HG03460 (cell line): ENCODE measurements around the gene OR10G7.

Source experiments
- ATAC-seq: cut with Tn5 transposase; IDR thresholded peaks from one replicate; pipeline ENCODE4 v1.9.1; 2021; ENCODE audit not compliant: unreplicated experiment

OR10G7 gene, protein sequence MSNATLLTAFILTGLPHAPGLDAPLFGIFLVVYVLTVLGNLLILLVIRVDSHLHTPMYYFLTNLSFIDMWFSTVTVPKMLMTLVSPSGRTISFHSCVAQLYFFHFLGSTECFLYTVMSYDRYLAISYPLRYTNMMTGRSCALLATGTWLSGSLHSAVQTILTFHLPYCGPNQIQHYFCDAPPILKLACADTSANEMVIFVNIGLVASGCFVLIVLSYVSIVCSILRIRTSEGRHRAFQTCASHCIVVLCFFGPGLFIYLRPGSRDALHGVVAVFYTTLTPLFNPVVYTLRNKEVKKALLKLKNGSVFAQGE

GRCh38 chr11:124041254-124041653, at the start of gene OR10G7:
Gene OR10G7 (minus strand): TSS chr11:124041325. CDS start chr11:124039001, 2,324 bp downstream.
- no peak for ATAC-seq

DNA sequence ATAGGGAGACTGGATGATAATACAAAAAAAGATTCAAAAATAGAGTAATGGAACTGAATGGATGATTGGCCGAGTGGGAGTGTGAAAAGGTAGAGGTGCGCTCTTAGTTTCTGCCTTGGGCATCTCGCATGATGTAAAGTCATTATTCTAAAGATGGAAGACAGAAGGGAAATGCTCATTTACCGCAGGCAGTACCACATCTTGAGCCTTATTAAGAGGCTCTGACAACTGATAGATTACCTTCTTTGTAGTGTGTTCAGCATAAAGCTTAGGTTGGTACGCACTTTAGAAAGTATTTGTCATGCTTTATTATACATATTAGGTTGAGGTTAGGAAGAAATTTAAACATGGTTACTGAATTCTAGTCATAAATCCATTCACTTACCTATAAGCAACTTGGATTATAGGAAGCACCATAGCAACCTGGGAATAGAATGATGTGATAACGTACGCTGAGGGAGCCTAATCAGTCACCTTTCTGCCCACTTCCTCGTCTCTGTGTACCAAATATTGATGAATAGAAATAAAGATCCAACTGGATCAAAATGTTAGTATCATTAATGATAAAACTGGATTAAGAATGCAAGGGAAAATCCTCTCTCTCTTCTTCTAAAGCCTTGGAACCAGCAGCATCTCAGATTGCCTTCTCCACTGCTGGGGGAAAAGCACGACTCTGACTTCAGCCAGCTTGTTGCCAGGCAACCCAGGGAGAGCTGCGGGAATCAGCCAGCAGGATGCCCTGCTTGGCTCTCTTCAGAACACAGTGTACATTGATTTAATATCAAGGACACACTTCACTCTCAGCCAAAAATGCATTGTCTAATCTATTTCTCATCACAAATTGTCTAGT, 45.1 kb upstream of the OR10G7 start:
- no peak for ATAC-seq

- no peak for ATAC-seq
These were observed 44.5 kb upstream of the OR10G7 start for GRCh38 chr11:124085583-124085982.

DNA sequence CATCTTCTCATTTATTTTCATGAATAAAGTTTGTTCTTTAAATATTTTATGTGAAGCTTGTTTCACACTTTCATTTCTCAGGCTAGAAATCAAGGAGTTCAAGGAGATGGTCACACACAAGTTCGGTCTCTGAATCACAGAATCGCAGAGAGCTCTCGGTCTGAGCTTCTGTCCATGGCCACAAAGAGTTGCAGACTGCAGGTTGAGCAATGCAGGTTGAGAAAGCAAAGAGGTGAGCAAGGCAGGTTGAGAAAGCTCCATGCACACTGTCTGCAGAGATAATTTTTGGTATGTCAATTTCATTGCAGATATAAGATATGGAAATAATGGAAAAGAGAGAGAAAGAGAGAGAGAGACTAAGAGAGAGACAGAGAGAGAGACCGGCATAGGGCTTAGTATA, 41.2 kb upstream of the OR10G7 start:
- no peak for ATAC-seq

DNA sequence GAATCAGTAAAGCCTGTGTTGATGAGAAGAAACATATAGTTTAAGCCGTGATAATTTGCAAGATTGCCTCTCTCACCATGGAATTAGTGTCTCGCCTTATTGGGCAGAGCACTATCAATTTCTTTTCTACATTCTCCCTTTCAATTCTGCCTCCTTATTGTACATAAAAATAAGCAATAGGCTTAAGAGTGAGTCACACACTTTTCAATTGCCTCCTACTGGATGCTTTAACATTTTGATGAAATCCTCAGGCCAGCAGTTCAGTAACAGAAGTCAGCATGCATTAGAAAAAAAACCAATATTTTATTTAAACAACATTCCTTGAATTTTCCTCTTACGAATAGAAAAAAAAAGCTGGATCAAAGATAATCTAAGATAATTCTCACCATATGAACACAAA, 40.4 kb upstream of the OR10G7 start:
- no peak for ATAC-seq

GRCh38 chr11:124080327-124081001, 39.3 kb upstream of the OR10G7 start:
- ATAC-seq = no peak

GRCh38 chr11:124079631-124080326, 38.7 kb upstream of the OR10G7 start:
- no peak for ATAC-seq

DNA sequence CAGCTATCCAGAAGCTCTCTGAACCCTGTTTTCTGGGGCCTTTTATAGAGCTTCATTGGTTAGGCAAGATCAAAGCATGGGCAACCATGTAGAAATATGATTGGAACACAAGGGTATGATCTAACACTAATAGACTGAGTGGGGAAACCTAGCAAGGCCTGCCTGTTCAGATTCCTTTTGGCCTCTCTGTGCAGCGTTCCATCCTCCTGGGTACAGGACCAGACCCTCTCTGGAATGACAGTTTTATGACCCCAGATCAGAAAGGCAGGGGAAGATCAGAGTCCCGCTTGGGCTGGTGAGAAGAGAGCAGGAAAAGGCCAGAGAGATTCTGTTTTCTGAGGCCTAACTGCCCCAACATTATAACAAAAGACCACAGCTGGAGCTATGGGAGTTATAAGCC, 37.5 kb upstream of the OR10G7 start:
- no peak for ATAC-seq

DNA sequence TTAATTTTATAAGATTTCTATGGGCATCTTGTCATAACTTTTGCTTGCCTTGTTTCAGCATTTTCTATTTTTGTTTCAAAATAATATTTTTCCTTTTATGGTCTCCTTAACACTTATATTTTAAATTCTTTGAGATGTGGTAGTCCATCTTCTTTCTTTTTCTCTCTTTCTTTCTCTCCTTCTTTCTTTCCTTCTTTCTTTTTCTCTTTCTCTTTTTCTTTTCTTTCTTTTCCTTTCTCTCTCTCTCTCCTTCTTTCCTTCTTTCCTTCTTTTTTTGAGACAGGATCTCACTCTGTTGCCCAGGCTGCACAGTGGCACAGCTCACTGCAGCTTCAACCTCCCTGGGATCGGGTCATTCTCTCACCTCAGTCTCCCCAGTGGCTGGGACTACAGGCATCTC, 36.1 kb upstream of the OR10G7 start:
- ATAC-seq = no peak

GRCh38 chr11:124075841-124076651, 34.9 kb upstream of the OR10G7 start:
- ATAC-seq = peak; percentile 65

DNA sequence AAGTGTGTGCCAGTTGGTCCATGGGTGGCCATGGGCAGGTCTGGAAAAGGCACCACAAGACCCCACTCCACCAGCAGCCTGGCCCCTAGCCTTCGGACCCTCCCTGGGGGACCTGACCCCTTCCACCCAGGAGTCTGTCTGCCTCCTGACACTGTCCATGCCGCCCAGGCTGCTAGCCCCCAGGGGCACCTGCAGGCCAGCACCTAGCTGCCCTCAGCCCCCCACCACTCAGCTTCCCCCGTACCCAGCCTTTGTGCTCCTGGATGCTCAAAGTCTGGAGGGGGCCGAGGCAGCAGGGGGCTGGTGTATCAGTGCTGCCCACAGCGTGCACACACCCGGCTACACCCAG, 34.3 kb upstream of the OR10G7 start:
- ATAC-seq = no peak

DNA sequence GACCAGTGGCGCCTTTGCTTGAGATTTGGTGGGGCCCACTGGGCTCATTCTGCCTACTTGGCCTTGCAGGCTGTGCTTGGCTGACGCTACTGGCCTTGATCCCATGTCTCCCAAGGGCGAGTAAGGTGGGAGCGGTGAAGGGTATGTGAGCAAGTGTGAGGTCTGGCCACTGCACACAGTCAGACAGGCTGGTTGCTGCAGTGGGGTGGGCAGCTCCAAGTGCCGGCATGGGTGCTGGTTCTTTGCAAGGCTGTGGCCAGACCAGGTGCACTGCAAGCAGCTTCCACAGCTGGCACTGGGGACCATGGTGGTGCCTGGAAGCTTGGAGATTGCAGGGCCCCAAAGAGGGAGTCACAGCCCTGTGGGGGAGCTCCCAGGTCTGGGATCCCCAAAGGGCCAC, 33.4 kb upstream of the OR10G7 start:
- no peak for ATAC-seq

- no peak for ATAC-seq
These were observed 31.0 kb upstream of the OR10G7 start for GRCh38 chr11:124072147-124072546.

DNA sequence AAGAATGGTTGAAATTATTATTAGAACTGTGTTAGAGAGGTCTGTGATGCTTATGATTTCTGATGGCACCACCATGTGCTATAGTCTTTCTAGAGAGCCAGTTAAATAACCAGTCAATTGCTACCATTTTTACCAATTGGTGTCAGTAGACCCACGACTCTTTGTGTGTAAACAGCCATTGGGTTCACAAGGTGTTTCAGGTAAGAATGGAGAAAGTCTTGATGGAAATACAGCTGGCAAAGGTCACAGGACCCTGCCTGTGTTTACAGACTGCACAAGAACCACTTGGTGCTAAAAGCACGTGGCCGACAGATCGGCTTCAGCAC, 30.5 kb upstream of the OR10G7 start:
- ATAC-seq = no peak

GRCh38 chr11:124070915-124071622, 29.9 kb upstream of the OR10G7 start:
- peak; percentile 90 for ATAC-seq

- ATAC-seq = peak; percentile 66
These were observed 28.6 kb upstream of the OR10G7 start for GRCh38 chr11:124069429-124070401.

DNA sequence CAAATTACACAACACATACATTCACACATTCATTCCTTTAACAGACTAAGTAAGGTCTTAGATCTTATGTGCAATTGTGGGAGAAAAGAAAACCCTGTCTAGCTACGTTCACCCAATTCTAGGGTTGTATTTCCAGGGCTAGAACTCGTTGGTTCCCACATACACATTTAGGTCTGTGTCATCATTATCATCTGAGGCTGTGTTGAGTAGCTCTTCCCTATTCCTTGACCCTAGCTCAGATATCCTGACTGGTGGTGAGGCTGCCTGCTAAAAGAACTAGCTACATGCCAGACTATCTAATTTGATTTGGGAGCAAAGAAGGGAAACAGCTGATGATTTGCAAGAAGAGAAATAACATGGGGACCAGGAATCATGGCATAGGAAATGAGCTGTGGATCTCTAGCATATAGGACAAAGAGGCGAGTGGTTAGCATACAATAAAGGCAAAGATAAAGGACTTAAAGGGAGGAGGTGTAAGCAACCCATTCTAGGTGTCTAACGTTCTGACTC, 27.5 kb upstream of the OR10G7 start:
- ATAC-seq = no peak

- no peak for ATAC-seq
These were observed 11.8 kb upstream of the OR10G7 start for GRCh38 chr11:124052966-124053365.

DNA sequence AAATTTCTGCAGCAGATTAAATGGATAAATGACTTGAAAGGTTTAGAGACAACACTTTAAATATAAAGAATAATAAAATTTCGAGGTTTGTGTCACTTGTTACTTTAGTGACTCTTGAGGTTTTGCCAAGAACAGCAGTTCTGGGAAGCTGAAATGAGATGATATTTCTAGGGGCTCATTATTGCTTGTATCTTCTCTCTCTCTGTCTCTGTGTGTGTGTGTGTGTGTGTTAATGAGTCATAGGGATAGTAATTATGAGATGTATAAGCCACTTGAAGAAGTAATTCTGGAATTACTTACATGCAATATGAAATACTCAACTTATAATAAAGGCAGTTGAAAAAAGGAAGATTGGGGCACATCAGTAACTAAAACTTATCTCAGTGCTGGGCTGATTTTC, 9.6 kb upstream of the OR10G7 start:
- ATAC-seq = no peak
